ENCODE results near the gene ZNF878.

ZNF878 gene

GRCh38 chr19:12034620-12035019 lies 18.1 kb downstream of the ZNF878 start:
- no peak for DNase-seq

GRCh38 chr19:12034198-12034597 lies 18.6 kb downstream of the ZNF878 start:
- DNase-seq, result no peak

DNA sequence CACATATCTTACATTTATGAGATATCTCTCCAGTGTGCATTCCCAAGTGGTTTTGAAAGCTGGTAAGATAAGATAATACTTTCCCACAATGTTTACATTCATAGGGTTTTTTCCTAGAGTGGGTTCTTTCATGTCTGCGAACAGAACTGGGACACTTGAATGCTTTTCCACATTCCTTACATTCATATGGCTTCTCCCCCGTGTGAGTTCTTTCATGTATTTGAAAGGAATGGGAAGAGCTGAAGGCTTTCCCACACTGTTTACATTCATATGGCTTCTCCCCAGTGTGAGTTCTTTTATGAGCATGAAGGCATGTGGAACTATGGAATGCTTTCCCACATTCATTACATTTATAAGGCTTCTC lies 37.0 kb downstream of the ZNF878 start:
- DNase-seq, result no peak

DNA sequence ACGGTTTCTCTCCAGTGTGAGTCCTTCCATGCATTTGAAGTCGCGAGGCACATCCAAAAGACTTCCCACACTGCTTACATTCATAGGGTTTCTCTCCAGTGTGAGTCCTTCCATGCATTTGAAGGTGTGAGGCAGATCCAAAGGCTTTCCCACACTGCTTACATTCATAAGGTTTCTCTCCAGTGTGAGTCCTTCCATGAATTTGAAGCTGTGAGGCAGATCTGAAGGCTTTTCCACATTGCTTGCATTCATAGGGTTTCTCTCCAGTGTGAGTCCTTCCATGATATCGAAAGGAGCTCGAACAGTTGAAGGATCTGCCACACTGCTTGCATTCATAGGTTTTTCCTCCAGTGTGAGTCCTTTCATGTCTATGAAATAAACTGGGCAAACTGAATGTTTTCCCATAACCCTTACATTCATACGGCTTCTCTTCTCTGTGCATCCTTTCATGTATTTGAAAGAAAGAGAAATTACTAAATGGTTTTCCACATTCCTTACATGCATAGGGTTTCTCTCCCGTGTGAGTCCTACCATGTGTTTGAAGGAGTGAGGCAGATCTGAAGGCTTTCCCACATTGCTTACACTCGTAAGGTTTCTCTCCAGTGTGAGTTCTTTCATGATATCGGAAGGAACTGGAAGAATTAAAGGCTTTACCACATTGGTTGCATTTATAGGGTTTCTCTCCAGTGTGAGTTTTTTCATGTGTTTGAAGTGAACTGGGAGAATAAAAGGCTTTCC lies 37.6 kb downstream of the ZNF878 start:
- DNase-seq, result no peak

DNA sequence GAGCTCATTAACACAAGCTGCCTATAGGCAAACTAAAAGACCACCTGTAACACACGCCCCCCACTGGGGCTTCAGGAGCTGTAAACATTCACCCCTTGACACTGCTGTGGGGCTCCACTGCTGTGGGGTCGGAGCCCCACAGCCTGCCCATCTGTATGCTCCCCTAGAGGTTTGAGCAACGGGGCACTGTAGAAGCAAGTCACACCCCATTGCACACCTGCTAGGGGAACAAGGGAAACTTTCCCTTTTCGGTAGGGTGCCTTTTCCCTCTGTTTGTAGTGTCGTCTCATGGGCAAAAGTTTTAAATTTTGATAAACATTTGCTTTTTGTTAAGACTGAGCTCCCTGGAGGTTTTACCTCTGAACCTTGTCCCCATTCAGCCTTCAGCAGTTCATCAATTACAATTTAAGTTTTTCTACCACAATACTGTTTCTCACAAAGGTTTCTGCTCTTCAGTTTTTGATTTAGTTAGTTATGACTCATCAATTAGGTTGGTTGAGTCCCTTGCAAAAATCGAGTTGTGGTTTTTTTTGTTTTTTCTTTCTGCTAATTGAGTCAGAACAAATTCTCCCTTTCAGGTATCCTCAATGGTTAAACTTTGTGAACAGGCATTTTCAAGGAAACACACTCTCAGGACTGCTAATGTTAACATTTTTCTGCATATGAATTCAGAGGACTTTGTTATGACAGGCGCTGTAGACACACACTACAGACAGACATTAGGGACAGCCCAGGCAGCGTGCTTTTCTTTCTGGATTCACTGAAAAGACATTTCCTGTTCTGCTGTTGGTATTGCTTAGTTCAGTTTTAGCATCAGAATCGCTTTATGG lies 52.4 kb downstream of the ZNF878 start:
- no peak for DNase-seq

- no peak for DNase-seq
Observed at GRCh38 chr19:11995174-11995573, 57.6 kb downstream of the ZNF878 start.

Data from hippocampal formation (tissue), 2 donors.